ENCODE results near the gene PCP4.

The PCP4 gene

DNA sequence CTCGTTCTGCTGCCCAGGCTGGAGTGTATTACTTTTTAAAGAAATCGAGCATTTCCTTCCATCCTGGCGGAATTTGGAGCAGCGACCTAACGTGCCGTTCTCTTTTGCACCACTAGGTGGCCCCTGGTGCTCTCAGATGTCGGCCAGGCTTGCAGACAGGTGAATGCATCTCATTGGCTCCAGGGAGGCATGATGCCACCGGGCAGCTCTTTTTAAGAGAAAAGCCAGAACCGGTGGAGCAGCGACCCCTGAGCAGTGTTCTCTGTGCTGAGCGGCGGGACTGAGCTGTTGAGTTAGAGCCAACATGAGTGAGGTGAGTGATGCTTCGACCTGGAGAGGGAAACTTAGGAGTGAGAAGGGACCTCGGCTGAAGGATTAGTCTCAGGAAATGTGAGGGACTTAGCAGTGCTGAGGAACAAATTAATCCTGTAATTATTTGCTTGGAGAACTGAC lies at the start of gene PCP4:
Gene PCP4 (plus strand): TSS at position 241 of the 453 bp plus-strand sequence. CDS start 64 bp downstream, at position 305.
- DNase-seq = no peak

DNA sequence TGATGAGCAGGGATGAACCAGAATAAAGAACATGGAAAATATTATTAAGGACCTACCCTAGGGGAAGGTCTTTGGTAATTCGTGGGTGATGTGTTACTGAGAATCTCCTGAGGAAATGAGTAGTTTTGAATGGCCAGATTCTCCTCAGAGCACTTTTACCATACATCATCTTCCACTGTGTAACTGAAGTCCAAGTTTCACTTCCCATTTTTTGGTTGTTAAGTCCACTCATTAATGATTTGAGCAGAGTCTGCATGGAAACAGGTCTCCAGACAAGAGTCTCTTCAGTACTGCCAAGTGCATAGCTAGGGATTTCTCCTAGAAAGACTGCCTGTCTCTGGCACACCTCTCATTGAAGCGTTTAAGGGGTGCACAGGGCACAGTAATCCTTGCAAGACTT lies 48.7 kb upstream of the PCP4 start:
- DNase-seq = no peak

DNA sequence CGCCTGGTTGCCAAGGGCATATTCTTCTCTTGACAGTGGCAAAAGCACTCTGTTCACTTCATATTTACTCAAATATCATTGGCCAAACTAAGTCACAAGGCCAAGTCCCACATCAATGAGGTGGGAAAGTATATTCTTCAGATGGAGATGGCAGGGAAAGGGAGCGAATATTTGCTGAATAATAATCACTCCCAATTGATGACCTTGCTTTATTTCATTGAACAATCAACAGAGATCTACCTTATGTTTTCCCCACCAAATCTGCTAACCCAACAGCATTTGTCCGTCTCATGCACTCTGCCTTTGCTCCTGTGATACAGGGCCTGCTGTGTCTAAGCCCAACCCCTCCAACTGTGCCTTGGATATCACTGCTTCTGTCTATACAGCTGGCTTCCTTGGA lies 45.2 kb upstream of the PCP4 start:
- no peak for DNase-seq

DNA sequence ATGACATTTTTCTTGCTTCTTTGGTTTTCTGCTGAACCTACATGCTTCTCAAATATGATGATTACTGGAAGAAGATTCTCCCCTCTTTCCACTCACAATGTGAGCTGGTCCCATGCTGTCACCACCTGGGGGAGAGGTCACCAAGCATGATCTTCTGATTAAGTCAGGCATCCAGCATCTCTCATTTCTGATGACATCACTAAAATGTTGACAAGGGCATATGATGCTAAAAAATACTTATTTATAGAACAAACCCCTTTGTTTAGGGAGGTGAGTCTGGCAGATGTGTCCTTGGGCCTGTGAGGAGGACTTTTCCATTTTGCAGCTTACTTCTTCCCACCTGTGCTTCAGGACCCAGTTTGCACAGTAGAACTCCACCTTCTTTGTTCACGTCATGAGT lies 42.0 kb upstream of the PCP4 start:
- no peak for DNase-seq

DNA sequence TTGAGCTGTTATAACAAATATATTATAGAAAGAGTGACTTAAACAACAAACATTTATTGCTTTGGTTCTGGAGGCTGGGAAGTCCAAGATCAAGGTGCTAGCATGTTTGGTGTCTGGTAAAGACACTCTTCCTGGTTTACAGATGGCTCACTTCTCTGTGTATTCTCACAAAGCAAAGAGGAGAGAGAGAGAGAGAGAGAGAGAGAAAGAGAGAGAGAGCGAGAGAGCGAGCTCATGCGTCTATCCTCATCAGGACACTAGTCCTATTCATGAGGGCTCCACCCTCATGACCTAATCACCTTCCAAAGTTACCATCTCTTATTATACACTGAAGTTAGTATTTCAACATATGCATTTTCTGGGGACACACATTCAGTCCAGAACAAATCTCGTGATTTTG lies 32.7 kb upstream of the PCP4 start:
- no peak for DNase-seq

DNA sequence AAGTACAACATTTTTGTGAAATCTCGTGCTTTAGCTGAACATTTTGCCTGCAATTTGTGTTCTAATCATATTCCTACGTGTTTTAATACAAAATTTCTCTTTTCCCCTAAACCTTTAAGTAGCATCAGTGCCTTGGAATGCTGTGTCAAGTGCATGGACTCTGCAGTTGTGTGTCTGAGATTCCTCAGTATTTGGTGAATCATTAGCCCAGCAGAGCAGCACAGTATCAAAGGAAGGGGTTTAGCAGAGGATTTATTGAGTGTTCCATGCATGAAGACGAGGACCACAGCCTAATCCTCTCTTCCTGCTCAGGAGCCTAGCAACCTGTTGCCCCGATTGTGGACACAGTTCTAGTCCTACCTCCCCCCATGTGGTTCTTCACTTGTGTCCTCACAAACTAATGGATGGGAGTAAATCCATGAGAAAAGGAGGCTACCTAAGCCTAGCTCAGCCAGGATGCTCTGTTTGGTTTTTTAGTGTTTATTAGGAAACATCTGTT lies 29.3 kb upstream of the PCP4 start:
- DNase-seq = no peak

DNA sequence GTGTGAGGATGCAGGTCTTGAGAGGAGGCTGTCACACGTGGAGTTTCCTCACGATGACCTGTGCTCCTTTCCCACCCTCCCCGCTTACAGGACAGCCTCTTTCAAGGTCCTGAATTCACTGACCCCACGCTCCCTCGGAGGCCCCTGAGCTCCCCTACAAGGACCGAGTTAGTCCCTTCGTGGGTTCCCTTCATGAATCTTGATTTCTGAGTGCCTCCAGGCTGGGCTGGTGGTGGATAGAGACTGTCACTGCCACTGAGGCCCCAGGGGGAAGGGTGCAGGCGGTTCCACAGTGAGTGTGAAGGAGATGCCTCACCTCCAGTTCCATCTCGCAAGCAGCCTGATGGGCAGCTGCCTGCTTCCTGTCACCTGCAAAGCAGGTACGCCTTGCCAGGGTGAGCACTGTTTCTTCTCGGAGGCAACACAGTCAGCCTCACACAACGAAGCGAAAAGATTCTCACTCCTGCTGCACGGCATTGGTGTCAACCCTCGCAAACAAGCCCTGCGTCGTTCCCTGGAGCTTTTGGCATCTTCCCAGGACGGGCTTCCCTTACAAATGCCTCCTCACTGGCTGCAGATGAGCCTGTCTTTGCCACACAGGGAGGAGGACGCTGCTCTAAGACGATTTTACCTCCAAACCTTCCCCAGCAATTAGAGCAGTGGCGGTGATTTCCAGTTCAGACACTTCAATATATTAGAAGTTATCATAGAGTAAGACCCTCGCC lies 26.7 kb upstream of the PCP4 start:
- DNase-seq = no peak

DNA sequence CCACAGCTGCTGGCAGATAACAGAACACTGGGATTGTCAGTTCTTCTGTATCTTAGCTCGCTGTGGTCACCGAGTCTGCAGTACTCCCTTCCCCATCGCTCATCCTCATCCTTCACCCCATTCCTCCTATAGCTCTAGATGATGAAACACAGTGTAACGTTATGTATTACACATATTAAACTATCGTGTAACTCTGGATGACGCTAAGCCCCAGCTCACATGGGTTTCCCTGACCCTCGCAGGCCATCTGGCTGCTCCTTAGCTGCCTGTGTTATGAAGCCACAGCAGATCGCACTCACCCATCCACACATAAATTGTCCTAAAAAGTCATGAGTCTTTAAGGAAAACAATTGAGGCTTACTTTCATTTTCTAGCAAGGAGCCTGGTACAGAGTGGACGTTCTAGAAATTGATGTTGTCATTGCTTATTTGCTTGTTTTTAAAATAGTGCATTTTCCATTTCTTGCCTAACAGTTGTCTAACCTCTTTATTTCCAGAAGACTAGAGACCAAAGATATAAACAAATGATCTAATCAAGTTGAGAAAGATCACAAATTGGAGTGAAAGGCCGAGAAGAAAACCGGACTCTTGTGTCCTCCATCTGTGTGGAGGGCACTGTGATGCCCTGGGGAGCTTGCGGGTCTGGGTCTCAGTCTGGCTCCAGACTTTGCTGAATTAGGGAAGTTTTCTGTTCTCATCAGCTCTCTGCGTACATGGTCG lies 24.3 kb upstream of the PCP4 start:
- no peak for DNase-seq

DNA sequence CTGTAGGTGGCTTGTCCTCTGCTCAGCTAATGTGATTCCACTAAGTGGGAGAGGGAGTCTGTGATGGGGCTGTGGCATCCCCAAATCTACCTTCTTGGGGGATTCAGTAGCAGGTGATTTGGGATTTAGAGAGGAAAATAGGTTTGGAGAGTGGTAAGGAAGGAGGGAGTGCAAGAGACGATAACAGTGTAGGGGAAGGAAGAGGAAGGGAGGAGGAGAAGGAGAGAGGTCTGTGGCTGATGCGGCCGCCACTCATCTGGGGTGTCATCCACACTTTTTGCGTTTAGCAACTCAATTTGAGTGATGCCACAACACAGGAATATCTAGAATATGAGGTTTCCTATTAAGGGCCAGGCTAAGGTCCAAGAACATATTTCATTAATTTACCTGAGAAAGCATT lies 23.8 kb upstream of the PCP4 start:
- no peak for DNase-seq

DNA sequence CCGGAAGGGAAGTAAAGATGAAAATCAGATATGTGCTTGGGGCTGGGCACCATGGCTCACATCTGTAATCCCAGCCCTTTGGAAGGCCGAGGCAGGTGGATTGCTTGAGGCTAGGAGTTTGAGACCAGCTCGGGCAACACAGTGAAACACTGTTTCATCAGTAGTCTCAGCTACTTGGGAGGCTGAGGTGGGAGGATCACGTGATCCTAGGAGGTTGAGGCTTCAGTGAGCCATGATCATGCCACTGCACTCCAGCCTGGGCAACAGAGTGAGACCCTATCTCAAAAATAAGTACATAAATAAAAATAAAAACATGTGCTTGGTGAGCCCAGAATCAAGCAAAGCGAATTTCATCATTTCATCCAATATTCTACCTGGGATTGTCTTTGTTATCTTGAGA lies 23.3 kb upstream of the PCP4 start:
- no peak for DNase-seq

DNA sequence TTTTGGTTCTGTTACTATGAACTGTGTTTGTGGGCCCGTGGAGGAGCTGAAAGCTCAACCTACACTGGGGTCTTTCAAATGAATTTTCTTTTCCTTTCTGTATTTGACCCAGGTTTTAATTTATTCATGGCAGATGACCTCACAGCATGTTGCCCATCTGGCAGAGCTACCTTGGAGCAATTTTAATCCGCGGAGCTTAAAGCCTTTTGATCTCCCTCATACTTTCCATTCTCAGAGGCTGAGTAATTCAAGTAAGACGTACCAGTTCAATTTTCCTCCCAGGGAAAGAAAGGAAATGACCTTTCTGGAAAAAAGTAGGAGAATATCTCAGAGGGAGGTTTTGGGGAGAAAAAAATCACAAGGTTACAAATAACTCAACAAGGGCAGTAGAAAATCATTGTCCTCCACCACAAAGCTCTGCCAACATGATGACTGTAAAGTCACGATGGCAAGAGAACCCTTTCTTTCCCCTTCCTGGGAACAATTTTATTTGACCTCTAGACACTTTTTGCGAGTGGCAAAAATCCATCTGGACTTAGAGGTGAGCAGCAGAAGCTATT lies 21.6 kb upstream of the PCP4 start:
- no peak for DNase-seq

DNA sequence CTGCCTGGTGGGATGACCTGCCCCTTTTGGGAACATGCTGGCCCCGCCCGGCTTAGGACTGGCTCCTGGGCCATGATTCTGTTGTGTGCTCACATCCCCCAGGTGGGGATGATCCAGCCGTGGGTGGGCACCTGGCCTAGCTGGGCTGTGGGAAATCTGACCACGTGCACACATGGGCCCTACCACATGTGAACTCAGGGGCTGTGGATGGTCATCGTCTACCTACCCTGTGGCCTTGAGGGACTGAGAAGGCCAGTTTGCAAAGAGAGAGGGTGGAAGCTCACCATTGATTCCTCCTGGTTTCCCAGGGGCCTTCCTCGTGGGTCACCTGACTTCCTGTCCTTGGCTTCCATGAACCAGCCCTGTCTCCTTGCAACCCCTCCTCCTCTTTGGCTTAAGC lies 19.4 kb upstream of the PCP4 start:
- no peak for DNase-seq

DNA sequence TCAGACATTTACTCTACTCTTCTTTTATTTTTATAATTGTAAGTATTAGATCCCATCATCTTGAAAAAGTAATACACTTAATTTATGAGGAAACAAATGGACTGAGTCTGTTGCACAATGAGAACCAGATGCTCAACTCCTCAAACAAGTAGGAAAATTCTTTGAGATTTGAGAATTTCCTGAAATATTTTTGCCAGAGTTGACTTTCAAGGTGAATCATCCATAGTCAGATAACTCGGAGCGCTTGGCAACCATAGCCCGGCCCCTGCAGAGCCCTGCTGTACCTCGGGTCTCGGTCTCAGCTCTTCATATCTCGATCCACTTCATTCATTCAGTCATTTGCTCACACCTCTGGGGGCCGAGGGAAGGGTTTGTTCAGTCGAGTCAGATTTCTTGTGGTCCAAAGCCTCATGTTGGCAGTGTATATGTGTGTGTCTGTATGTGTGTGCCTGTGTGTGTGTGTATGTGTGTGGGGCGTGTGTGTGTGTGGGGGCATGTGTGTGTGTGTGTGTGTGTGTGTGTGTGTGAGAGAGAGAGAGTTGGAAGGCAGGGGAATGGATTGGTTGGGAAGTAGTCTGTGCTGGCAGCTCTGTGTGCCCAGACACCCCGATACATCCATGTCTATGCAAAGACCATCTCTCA lies 18.1 kb upstream of the PCP4 start:
- DNase-seq = no peak

DNA sequence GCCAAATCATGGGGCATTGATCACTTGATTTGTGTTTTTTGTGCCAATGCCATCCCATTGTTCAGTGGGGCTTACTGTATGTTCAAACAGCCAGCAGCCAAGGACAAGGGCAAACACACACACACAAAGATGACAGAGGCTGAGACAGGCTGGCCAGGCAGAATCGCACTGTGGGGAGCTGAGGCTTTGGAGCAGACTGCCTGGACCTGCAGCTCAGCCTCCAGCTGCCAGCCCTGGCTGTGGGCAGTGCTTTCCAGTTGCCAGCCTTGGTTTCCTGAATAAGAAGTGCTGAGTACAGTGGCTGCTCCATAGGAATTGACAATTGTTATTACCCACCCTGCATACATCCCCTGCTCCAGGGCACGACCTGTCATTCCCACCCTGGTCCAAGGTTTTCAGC lies 16.9 kb upstream of the PCP4 start:
- DNase-seq = no peak

DNA sequence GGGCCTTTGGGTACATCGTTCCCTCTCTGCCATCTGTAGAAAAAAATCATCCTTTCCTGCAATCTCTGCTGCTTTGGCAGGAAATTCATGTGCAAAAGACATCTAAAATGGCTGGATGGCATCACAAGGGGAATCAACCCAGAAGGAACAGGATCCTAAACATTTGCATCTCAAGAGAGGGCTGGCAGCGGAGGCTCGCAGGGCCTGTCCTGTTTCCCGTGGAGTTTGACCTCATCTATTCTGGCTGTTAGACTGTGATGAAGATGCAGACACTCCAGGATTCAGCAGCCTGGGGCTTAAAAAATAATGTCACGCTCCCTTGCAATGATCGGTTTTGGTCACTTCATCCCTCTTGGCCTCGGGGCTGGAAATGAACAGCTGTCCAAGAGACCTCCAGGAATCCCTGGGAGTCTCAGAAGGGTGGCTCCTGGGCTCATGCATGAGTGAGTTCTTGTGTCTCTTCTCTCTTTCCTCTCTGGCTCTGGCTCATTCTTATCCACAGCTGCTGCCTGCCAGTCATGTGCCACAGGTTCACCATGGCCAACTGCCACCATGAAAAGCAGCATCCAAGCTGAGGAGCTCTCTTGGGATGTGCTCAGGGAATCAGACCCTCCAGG lies 16.1 kb upstream of the PCP4 start:
- no peak for DNase-seq

DNA sequence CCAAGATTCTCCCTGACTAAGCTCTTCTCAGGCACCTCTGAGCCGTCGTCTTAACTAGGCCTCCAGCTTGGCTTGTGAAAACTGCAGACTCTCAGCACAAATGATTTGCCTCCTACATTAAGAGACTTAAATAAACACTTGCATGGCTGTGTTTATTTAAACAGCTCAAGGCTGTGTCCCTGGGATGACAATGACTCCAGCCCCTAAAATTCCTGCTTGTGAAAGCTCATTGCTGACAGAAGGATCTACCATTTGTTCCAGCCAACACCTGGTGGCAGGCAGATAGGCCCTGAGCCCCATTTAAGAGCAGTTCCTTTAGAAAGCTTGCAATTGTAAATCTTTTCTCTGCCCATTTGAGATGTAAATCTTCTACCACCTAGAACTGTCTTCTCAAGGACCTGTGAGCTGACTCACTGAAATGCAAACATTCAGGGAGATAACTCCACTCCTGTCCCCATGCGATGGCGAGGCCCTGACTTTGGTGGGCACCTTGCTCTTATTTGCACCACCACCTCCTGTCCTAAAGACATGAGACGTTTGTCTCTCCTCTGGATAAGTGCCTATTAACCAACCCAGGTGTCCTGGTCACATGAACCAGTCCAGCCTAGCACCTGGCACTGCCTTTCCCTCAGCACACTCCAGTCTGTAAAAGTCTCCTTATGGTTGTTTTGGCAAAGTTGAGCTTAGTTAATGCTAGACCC lies 15.1 kb upstream of the PCP4 start:
- DNase-seq = no peak

DNA sequence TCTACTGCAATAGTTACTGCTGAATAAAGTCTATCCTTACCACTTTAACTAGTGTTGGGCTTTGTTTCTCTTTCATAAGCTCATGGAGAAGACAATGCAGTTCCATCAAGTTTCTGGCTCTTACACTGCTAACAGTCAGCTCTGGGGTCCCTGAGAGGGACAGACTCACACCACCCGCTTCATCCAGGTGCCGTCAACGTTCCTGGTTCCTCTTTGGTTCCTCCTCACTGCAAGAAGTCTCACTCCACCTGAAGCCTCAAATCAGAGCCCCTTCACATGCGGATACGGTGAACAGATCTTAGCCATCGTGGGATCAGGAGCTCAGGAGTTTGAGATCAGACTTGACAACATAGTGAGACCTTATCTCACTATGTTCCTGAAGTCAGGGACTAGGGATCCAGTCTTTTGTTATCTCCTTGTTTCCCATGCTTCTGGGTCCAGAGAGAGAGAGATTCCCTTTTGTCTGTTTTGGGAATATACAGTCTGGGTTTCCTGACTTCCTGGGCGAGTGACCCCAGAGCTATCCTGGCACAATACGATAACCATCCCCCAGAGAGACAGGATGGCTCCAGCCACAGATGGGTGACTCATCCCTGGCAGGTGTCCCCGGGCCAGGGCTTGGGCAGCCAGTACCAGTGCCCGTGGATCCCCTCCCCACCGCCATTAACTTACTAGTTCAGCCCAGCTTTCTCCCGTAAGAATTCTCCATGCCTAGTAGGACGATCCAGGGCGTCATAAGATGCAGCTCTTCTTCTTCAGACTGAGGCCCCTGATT lies 14.3 kb upstream of the PCP4 start:
- DNase-seq = no peak

DNA sequence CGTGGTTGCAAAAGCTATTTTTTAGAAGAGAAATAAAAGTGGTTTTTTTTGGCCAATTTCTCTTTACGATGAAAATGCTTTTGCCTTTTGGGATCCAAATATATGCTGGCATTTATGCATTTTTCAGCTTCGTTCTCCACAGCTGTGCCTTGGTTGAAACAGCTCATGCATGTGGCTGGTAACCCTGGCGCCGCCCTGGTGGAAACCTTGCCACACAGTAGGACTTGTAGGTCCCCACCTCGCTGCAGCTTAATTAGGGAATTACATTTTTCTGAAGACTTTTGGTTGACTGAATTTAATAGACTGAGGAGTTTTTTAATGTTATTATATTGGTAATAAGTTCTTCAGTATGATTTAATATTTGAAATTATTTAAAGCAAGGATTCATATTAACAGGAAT lies 12.7 kb upstream of the PCP4 start:
- no peak for DNase-seq

DNA sequence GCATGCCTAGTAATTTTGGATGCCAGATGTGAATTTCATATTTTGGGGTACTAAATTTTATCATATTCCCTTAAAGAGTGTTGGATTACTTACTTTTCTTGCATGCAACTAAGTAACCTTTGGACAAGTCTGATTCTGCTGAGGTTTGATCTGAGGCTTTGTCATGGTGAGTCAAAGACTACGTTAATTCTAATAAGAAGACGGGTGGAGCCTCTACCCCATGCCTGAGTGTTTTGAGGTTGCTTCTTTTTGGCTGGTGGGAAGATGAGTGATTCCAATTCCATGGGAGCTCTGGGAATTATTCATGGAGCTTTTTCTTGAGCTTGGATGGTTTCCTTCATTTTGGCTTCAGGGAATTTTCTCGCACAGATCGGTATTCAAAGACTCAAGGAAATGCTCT lies 11.6 kb upstream of the PCP4 start:
- no peak for DNase-seq

DNA sequence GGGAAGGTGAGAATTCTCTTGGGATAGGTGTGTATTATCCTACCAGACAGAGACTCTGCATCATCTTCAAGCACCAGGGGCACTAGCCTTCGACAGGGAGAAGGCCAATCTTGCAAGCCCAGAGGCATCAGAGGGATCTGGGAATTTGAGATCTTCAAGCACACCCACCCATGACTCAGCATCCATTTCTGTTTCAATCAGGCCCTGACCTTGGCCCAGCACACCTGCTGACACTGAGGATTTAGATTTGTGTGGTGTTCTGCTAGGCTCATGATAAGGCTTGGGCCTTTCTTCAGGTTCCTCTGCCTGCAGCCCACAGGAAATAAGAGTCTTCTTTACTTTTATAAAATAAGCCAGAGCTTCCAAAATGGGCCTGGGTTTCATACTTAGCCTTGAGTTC lies 6.6 kb upstream of the PCP4 start:
- no peak for DNase-seq

DNA sequence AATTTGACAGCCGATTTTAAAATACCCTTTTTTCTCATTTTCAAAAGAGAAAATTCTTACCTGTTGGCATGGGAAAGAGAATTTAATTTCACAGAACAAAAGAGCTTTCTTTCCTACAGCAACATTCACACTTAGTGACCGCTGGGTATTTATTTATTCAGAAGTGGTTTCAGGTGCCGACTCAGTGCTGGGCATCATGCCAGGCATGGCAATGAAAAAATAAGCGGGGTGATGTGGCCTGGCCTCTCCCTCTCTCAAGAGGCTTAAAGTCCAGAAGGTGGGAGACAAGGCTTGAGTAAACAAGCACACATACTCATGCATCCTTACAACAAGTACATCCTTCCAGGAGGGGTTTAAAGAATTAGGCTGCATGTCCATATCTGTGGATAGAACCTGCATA lies 4.1 kb upstream of the PCP4 start:
- DNase-seq = no peak

DNA sequence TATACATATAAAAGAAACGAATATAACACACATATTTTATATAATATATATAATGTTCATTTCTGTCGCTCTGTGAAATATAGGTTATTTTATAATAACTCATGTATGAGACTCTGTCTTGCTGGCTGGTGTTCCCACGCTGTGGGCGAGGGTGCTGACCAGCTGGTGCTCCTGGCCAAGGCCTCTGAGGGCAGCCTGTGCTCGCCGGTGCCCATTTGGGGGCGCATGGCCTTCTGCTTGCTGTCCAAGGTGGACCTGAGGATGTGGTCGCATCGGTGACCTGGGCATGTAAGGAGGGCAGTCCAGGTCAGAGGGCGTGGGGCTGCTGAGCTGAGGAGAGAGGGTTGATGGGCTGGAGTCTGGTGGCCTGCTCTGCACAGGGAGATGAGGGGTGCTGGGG lies 1.1 kb upstream of the PCP4 start:
- no peak for DNase-seq

Data from activated effector memory CD4-positive, alpha-beta T cell treated with Interleukin-2 at 50 U/mL for 16 hours (primary cell).